HG02852 (cell line): ENCODE measurements around the gene HMCES.
"Not testable (repeated sequence)": the region's sequence is repeated elsewhere in the genome, so short reads cannot be mapped to it uniquely, and the experiment has no call there.

Experiments
- ATAC-seq: cut with Tn5 transposase; IDR thresholded peaks from one replicate; pipeline ENCODE4 v1.9.1; 2021; ENCODE audit warnings: mild to moderate bottlenecking, moderate library complexity; ENCODE audit not compliant: unreplicated experiment

HMCES gene

GRCh38 chr3:129318921-129319320 is 40.3 kb downstream of the HMCES start:
- ATAC-seq: no peak

DNA sequence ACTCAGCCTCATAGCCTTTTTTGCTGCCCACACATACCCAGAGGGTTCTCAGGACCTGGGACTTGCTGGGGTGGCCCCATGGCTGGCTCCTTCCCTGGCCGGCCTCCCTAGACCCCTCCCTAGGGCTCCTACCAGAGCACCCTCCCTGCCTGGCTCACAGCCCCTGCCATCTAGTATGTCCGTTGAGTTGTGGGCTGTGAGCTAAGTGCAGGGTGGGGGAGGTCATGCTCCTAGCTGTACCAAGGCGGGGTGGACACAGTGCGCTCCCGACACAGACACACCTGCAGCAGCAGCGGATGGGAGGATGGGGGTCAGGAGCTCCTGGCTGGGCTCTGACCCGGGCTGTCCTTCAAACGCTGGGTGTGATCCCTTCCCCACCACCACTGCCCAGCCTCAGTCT is 41.6 kb downstream of the HMCES start:
- no peak for ATAC-seq

DNA sequence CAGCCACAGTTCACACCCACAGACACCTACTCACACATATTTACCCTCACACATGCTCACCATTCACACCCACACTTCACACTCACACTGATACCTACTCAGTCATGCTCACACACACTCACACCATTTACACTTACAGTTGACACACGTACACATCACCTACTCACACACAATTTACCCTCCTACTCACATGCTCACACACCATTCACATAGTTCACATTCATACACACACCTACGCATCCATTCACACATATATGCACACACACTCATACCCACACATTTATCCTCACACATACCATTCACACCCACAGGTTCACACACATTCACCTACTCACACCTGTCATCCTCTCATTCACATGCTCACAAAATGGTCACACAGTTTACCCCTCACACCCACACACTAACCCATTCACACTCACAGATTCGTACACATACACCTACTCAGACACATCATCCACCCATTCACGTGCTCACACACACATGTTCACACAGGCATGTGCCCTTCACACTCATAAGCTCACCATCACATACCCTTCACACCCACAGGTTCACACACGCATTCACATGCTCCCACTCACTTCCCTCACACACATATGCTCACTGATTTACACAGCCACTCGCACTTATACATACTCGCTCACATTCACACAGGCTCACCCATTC is 42.3 kb downstream of the HMCES start:
- no peak for ATAC-seq

GRCh38 chr3:129321887-129322286 is 43.2 kb downstream of the HMCES start:
- no peak for ATAC-seq

- no peak for ATAC-seq
Measured at GRCh38 chr3:129323651-129324294, 45.1 kb downstream of the HMCES start.

GRCh38 chr3:129324855-129325254 is 46.2 kb downstream of the HMCES start:
- ATAC-seq: no peak

DNA sequence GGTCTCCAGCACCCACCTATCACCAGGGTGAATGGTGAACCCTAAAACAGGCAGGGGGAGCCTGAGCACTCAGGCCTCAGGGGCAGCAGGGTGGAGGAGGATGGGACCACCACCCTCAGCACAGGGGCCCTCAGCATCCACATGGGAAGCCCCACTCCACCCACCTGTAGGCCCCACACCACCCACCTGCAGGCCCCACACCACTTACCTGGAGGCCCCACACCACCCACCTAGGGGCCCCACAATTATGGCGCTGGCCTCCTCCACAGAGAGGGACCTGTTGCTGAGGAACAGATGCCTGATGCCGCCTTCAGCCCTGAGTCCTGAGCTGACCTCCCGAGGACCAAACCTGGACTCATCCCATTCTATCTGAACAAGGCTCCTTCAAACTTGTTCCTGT is 46.7 kb downstream of the HMCES start:
- ATAC-seq: no peak

GRCh38 chr3:129326138-129326537 is 47.5 kb downstream of the HMCES start:
- no peak for ATAC-seq

DNA sequence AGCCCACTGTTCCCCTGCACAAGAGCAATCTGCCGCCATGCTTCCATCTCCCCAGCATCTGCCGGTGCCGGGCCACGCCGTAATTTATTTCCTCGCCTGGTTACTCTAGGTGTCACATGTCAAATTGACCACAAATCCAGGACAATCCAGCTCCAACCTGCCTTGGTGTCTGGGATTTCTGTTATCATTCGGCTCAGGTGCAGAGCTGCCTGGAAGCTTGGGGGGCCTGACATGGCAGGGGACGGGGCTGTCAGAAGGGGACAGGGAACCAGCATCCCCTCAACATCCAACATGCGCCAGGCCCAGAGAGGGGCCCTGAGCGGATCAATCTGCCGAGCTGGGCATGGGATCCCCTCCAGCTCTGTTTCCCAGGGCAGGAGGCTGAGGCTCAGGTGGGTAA is 47.9 kb downstream of the HMCES start:
- no peak for ATAC-seq

DNA sequence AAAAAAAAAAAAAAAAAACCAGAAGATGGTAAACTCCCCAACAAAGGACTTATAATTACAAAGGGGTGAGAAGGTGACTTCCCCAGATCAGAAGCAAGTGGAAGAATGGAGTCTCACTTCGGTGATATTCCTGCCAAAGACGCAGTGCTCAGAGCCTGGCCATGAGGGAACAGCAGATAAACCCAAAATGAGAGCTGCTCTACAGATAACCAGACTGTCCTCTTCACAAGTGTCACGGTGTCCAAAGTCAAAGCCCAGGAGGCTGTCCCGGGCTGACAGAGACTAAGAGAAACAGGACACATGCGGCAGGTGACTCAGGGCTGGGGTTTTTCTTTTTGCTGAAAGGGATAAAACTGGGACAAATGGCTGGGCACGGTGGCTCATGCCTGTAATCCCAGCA is 48.8 kb downstream of the HMCES start:
- ATAC-seq: no peak

DNA sequence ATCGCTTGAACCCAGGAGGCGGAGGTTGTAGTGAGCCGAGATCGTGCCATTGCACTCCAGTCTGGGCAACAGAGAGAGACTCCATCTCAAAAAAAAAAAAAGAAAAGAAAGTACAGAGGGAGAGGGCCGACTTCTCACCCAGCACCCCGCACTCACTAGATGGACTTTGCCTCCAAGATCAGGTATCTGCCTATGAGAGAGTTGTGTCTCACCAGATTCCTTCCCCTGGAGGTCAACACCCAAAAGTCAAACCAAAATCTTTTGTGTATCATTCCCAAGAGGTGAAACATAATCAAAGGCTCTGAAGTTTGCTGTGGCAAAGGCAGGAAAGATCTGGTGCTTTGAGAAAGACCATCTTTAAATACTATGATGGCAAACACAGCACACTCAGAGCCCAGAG is 51.2 kb downstream of the HMCES start:
- no peak for ATAC-seq

GRCh38 chr3:129330409-129330808 is 51.7 kb downstream of the HMCES start:
- no peak for ATAC-seq

- no peak for ATAC-seq
Measured at GRCh38 chr3:129333891-129334290, 55.2 kb downstream of the HMCES start.

- ATAC-seq: no peak
Measured at GRCh38 chr3:129336093-129336706, 57.5 kb downstream of the HMCES start.

DNA sequence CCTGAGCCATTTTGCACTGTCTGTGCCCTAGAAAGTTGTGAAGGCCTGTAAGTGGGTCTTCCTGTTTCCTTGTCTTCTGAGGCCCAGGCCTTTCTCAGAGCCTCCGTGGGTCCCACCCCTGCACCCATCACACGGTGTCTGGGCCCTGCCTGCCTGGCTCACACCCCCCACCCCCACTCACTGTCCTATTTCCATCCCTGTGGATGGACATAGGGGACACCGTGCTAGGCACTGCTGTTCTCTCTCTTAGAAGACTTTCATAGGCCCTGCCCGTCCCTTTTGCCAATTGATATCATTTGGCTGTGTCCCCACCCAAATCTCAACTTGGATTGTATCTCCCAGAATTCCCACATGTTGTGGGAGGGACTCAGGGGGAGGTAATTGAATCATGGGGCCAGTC is 59.0 kb downstream of the HMCES start:
- ATAC-seq: not testable (repeated sequence)

DNA sequence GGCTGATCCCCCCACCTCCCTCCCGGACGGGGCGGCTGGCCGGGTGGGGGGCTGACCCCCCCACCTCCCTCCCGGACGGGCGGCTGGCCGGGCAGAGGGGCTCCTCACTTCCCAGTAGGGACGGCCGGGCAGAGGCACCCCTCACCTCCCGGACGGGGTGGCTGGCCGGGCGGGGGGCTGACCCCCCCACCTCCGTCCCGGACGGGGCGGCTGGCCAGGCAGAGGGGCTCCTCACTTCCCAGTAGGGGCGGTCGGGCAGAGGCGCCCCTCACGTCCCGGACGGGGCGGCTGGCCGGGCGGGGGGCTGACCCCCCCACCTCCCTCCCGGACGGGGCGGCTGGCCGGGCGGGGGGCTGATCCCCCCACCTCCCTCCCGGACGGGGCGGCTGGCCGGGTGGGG is 60.5 kb downstream of the HMCES start:
- not testable (repeated sequence) for ATAC-seq

DNA sequence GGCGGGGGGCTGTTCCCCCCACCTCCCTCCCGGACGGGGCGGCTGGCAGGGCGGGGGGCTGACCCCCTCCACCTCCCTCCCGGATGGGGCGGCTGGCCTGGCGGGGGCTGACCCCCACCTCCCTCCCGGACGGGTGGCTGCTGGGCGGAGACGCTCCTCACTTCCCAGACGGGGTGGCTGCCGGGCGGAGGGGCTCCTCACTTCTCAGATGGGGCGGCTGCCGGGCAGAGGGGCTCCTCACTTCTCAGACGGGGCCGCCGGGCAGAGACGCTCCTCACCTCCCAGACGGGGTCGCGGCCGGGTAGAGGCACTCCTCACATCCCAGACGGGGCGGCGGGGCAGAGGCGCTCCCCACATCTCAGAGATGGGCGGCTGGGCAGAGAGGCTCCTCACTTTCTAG is 61.2 kb downstream of the HMCES start:
- not testable (repeated sequence) for ATAC-seq

GRCh38 chr3:129341331-129342141 is 62.9 kb downstream of the HMCES start:
- ATAC-seq: no peak

- ATAC-seq: no peak
Measured at GRCh38 chr3:129343643-129344360, 65.1 kb downstream of the HMCES start.

GRCh38 chr3:129344540-129345220 is 66.0 kb downstream of the HMCES start:
- no peak for ATAC-seq
